Stimulated activated CD4-positive, alpha-beta T cell treated with anti-CD3 and anti-CD28 coated beads, Interleukin-1b, Interleukin-23, amount 100 ng/mL, for 24 hours (primary cell): ENCODE results near the gene SRGAP1.
"Not testable (repeated sequence)": the region's sequence is repeated elsewhere in the genome, so short reads cannot be mapped to it uniquely, and the experiment has no call there.

Experiments used
- DNase-seq, 4 experiments: peaks; one replicate each; pipeline ENCODE4 v3.0.0-alpha.2; 2020; ENCODE audit warnings: low read depth in 4 of 4, low spot score in 1 of 4

SRGAP1 gene

DNA sequence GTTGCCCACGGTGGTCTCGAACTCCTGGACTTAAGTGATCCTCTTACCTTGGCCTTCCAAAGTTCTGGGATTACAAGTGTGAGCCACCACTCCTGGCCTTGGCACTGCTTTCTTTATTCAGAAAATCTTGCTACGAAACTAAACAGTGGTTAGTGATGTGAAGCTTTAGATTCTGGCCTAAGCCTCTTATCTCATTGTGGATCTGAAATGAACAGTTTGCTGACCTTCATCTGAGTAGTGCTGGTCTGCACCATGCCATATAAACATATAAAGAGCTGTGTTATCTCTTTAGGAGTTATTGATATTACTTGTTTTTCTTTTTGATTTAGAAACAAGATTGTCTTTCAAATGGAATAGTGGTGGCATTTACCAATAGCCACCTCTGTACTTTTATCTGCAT is 22.6 kb downstream of the SRGAP1 start:
- DNase-seq, result no peak

DNA sequence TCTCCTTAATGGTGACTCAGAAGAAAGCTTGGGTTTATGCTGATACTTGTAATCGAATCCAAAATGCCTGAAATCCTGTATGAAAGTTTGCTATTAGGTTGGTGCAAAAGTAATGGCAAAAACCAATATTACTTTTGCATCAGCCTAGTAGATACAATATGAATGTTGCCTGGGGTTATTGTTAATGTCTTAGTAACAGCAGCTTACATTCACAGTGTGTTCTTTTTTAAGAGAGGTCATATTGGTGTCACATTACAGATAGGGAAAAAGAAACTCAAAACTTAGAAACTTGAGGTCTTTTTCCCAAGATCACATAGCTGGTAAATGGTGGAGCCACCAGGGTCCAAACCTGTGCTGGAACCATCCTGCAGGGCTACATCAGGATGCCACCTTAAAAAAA is 25.2 kb downstream of the SRGAP1 start:
- DNase-seq, result no peak

DNA sequence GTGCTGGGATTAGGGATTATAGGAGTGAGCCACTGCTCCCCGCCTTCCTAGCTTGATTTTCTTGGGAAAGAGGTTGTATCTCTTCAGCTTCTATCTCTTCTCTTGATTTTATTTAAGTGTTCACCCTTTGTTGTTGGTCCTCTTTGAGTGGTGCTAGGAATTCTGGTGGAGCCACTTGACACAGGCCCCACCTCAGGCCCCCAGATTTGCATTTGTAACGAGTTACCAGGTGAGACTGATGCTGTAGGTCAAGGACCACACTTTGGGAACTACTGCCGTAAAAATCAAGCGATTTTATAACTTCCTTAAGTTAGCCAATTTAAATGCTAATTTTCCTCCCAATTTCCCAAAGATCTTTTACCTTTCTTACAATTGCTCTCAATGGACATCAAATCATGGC is 26.3 kb downstream of the SRGAP1 start:
- no peak for DNase-seq

DNA sequence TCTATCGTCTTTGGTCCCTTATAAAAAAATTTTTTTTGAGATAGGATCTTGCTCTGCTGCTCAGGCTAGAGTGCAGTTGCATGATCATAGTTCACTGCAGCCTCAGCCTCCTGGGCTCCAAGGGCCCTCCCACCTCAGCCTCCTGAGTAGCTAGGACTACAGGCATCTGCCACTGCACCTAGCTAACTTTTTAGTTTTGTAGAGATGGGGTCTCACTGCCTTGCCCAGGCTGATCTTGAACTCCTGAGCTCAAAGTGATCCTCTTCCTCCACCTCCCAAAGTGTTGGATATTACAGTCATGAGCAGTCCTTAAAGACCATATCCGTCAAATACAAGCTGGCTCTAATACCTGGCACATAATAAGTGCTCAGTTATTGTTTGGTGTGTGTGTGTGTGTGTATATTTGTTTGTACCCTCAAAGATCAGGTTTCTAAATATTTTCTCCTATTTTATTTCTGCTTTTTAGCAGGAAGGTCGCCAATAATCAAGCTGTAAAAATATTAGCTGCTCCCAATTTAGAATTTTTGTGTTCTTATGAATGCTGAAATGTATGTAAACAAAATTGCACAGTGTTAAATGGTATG is 30.5 kb downstream of the SRGAP1 start:
- no peak for DNase-seq

DNA sequence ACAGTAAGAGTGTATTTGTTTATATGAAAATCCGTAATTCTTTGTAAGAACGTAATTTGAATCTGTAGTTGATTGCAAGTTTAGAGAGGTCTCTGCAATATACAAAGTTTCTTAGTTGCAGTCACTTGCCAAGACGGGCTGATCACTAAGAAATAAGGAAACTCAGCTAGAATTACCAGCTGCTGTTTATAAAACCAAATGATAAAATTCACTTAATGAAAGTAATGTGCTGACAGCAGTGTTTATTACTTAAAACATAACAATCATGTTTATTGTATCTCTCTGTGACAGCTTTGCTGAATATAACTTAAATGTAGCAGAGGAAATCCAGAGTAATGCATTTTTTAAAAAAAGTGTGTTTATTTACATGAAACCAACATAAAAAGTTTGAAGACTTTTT is 31.2 kb downstream of the SRGAP1 start:
- DNase-seq, result no peak

DNA sequence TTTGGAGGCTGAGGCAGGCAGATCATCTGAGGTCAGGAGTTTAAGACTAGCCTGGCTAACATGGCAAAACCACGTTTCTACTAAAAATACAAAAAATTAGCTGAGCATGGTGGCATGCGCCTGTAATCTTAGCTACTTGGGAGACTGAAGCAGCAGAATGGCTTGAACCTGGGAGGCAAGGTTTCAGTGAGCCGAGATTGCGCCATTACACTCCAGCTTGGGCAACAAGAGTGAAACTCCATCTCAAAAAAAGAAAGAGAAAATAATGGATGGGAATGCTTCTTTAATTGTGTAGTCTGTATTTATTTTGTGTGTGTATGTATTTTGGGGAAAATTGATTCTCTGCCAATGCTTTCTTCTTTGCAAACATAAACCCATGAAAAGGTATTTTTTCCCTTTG is 32.5 kb downstream of the SRGAP1 start:
- DNase-seq, result no peak

DNA sequence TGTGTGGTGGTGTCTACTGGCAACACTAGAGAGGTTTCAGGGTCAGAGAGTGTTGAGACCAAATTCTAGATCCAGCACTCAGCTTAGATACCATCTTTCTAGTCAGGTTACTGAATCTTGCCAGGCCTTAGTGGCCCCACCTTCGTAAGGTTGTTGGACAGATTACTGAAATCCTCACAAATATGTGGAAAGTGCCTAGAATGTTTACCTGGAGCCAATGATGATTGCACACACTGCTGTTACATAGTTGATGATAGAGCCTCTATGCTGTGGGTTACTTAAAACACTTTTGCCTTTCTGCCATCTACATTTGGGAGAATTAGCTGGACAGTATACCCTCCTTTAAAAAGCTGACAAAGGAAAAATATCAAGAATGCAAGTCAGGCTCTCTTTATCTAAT is 33.2 kb downstream of the SRGAP1 start:
- no peak for DNase-seq

DNA sequence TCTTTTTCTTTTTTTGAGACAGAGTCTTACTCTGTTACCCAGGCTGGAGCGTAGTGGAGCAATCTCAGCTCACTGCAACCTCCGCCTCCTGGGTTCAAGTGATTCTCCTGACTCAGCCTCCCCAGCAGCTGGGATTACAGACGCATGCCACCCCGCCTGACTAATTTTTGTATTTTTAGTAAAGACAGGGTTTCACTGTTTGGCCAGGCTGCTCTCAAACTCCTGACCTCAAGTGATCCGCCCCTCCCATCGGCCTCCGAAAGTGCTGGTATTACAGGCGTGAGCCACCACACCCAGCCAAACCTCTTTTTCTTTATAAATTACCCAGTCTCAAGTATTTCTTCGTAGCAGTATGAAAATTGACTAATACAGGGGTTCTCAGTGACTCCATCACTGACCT is 35.7 kb downstream of the SRGAP1 start:
- DNase-seq, result not testable (repeated sequence)

DNA sequence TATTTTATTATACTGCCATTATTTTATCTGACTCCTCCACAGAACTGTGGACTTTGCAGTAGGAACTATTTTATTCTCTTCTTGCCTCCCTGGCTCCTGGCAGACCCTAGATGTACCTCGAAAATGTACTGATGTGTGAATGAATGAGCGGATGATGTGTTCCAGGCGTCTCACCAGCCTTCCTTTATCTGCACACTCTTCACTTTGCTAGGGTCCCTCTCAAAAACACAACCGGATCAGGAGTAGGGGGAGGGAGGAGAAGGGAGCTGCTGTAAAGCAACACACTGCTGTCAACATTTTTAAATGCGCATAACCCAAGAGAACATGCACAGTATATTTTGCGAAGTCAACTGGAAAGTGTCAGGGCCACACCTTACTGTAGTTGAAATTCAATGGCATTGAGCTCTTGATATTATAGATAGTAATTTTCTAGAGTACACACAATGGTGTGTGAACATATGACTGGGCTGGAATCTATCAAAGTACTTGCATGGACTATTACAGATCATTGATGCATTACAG is 36.3 kb downstream of the SRGAP1 start:
- no peak for DNase-seq

DNA sequence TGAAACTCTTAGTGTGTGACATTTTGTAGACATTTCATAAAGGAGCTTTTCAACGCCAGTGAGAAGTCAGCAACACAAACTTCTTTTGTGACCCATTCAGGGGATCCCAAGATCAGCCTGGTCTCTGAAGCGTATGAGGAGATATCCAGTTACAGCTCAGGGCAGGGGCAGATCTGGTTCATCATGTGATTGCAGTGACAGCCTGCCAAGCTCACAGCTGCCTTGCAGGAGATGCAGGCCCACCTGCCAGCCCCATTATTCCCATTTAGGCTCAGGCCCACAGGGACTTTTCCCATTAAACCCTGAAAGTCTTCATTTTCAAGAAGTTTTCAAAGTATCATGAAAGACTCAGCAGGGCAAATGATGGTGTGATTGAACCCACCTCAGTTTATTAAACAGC is 38.3 kb downstream of the SRGAP1 start:
- DNase-seq, result no peak

DNA sequence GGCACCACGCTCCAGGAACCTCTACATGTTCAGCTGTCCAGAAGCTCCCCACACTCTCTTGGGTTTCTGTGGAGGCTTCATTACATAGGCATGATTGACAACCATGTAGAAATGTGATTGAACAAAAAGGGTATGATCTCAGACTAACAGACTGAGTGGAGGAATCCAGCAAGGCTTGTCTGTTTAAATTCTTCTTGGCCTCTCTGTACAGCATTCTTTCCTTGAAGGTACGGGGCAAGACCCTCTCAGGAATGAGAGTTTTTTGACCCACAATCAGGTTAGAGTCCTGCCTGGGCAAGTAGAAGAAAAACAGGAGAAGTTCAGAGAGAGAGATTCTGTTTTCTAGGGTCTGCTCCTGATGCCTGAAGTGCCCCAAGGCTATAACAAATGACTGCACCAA is 40.9 kb downstream of the SRGAP1 start:
- no peak for DNase-seq

DNA sequence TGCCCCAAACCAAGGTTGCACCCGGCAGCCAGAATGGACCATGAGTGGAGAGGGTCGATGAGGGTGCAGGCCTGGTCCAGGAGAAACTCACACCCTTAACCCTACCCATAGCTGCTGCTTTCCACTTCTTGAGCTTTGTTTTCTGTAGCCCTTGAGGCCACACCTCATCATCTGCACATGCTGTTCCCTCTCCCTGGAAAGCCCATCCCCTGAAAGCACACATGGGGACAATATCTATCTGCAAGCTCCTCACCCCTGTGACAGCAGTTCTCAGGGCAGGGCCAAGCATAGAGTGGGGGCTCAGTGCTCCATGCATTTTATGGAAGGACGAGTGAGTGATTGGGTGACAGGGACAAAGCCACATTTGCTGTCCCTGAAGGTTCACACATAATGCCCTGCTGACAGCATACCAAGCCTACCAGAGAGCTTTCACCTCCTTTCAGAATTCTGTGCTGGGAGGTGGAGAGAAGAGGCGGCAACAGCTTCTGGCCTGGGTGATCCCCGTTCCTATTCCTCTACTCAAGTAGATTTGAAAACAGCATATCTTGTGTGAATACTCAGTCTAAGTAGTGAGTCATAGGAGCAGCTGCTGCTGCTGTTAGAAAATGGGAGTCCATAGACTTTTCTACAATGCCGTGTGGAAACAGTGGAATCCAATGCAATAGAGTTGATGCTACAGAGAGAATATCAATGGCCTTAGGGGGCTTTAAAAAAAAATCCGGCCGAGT is 44.6 kb downstream of the SRGAP1 start:
- no peak for DNase-seq

DNA sequence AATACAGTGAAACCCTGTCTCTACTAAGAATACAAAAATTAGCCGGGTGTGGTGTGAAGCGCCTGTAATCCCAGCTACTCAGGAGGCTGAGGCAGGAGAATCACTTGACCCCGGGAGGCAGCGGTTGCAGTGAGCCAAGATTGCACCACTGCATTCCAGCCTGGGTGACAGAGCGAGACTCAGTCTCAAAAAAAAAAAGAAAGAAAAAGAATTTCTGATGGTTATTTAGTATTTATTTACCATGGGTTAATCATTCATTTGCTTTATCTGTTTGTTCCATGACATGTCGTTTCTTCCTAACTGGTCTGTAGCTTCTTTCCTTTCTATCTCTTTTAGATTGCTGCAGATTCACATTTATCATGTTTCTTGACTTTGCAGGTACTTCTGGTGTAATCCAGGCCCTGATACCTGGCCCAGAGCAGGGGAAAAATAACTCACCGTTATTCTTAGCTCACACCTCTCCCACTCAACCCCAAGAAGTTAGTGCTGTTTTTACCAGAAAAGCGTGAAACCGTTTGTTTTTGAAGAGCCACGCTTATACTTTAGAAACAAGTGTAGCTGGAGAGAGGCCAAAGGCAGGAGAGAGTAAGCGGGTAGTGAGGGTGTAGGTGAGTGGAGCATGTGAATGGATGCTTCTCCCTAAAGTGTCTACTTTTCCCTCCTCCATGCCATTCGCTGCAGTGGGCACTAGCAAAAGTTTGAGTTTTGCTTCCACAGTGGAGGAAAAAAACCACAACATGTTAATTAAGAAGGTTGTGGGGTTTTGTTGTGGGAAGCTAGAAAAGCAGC is 45.4 kb downstream of the SRGAP1 start:
- DNase-seq, result no peak

DNA sequence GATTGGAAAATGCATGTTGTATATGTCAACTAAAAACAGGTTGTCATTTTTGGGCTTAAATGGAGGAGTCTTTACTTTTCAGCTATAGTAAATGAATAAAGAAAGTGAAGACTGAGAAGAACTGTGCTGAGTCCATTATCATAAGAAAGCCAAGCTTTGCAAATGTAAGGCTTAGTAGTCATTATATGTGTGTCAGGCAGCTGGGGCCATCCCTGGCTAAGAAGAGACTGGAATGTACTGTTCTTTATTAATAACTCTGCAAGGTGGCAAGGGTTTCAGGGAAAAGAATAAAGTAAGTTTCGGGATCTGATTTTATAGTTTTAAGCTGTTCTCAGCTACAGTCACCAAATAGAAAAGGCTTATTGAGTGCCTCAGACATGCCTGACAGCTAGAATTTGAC is 48.7 kb downstream of the SRGAP1 start:
- no peak for DNase-seq

DNA sequence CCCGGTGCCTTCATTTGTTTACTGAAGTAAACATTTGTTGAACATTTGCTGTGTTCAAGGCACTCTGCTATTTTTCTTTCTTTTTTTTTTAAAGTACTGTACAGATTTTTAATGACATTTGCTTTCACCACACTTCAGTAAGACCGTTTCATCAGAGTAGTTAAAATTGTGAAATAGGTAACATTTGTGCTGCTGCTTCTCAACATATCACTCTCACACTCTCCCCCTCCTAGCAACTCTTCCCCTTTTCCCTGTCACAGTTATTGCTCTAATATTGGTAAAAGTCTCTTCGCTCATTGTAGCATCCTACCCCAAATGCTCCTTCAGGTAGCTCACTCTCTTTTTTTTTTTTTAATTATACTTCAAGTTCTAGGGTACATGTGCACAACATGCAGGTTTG is 49.6 kb downstream of the SRGAP1 start:
- DNase-seq, result no peak

DNA sequence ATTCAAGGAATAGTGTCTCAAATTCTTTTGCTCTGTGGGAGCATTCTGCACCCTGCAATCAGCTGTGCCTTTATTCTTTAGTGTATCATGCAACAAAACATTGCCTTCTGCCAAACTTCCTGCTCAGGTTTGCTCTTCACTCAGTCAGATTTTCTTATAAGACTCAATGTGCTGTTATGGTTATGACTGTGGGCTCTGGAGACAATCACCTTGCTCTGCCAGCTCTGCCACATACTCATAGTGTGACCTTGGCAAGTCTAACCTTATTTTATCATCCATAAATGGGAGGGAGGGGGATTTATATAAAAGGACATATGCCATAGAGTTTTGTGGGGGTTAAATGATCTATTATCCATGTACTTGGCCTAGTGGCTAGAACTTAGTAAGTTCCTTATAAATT is 51.3 kb downstream of the SRGAP1 start:
- DNase-seq, result no peak

DNA sequence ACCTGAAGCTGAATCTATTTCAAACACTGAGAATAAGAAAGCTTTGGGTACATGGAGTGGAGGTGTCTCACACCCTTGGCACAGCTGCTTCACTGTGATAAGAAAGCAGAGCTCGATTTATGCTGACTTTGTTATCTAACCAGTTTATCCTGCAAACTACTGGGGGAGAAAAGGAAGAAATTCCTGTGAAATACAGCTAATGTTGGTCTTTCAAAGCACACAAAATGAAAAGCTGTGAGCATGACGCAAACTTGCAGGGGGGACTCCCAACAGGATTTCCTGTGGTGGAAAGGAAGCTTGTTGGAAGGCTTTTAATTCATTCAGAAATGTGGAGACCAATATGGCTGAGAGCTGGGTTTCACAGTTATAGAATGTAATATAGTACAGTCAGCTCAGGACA is 53.4 kb downstream of the SRGAP1 start:
- DNase-seq, result no peak

DNA sequence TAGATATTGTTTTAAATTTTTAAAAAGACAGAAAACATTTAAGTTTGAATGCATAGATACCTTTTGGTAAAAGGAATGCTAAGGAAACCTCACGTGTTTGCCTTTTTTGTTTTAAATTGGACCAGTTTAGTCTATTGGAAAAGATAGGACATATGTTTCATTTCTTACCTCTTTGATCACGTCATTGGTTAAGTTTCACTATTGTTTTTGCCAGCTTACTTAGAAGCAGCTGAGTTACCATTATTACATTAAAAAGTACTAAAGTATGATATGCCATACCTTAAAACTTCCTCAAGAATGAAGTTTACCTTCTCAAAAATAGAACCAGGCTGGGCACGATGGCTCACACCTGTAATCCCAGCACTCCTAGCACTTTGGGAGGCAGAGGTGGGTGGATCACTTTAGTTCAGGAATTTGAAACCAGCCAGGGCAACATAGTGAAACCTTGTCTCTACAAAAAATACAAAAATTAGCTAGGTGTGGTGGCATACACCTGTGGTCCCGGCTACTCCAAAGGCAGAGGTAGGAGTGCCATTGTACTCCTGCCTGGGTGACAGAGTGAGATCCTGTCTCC is 54.4 kb downstream of the SRGAP1 start:
- no peak for DNase-seq

DNA sequence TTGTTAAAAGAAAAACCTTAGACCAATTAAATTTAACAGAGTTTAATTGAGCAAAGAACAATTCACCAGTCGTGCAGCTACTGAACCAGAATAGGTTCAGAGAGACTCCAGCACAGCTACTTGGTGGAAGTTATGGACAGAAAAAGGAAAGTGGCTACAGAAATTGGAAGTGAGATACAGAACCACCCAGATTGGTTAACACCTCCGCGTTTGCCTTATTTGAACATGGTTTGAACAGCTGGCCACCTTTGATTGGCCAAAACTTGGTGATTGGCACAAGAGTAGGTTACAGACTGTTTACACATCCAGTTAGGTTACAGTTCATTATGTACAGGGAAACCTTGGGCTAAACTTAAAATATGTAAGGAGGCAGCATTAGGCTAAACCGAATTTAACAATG is 54.9 kb downstream of the SRGAP1 start:
- no peak for DNase-seq

DNA sequence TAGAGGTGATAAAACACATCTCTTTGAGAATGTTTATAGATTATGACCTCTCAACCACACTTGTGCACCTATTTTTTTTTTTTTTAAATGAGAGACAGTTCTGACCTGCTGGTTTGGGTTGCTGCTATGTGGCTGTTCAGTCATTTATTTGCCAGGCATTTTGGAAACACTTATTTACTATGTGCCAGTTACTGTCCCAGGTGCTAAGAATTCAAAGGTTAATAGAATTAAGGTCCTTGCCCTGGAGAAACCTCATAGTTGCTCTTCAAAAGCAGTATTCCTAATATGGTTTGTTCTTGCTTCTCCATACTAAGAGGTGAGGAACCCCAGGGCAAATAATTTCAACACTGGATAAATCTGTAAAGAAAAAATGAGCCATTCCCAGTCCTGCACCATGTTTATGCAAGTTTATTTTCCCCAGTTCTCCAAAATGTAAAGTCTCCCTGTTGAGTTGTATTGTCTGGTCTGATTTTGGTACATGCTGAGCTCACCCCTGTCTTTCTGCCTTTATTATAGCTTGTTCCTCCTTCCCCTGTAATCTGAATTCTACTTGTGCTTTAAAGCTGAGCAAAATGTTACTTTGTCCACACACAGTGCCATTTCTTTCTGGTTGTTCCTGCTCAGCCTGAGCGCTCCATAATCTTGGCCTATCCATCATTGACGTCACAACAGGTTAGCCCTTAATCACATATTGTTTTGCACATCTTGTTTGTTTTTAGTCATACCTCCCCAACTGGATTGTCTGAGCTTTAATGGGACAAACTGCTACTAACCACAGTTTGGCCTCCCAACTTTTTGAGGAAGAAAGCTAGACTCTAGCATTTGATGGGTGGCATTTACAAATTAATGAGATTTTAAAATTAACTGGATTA is 56.7 kb downstream of the SRGAP1 start:
- no peak for DNase-seq

DNA sequence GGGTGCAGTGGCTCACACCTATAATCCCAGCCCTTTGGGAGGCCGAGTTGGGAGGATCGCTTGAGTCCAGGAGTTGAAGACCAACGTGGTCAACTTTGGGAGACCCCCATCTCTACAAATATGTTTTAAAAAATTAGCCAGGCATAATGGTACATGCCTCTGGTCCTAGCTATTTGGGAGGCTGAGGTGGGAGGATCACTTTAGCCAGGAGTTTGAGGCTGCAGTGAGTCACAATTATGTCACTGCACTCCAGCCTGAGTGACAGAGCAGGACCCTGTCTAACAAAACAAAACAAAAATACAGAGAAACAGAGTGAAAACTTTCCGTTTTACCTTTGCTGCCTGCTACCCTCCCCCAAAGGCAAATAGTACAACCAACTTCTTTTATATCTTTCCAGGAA is 60.2 kb downstream of the SRGAP1 start:
- DNase-seq, result no peak
